Limb (tissue), 2 donors: ENCODE data around the gene EVPLL.
"Not testable (repeated sequence)": the region's sequence is repeated elsewhere in the genome, so short reads cannot be mapped to it uniquely, and the experiment has no call there.

Source experiments
- DNase-seq, 2 donors: peaks; one replicate each; pipeline ENCODE4 v3.0.0-alpha.2; 2016; ENCODE audit errors: extremely low spot score in 2 of 2

Gene EVPLL

DNA sequence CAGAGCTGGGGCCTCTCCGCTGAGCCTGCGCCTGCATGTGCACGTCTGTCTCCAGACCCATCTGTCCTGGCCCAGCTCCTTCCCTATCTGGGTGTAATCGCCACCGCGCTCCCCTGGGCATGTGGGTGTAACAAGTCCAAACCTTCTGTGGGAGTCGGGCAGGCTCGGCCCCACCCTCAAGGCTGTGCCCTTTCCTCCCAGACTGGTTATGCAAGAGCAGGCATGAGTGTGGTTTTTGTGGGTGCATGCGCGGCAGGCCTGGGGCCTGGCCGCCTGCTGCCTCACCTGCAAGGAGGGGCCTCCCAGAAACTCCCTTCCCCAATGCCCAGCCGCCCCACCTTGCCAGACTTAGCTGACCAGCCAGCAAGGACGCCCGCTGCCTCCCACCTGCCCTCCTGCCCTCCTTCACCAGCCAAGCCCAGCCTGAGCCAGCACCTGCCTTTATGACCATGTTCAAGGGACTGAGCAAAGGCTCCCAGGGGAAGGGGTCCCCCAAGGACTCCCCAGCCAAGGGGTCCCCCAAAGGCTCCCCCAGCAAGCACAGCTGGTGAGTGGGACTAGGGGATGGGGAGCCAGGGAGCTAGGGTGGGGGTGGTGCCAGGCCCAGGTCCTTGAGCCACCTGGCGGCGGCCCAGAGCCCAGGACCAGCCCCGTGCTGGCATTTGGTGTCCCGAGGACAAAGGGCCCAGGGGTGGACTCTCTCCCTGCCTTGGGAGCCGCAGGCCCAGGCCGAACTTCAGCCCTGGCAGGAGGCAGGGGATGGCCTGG is at the start of gene EVPLL:
Gene EVPLL (plus strand): TSS at position 342 of the 768 bp plus-strand sequence. CDS start 3,160 bp downstream, outside the sequence.
- no peak for DNase-seq

DNA sequence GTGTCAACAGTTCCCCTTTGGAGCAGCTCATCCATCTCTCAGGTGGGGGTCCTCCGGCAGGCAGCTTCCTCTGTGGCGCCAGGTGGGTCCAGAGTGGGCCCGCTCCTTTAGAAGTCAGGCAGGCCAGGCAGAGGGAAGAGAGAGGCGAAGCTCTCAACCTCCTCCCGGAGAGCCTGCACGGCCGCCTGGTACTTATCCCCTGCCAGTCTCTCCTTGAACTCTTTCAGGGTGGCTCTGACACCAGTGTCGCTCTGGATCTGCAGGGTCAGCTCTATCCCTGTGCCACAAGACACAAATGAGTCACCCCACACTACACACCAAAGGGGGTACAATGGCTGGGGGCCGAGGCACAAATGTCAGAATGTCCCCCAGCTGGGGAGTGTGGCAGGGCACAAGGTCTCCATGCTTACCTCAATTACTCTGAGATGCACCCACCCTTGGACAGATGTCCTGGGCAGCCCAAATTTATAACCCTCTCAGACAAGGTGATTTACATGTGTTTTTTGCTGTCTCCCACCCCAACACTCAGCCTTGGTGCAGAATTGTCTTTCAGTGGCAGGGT is 48.9 kb upstream of the EVPLL start:
- DNase-seq, result no peak

DNA sequence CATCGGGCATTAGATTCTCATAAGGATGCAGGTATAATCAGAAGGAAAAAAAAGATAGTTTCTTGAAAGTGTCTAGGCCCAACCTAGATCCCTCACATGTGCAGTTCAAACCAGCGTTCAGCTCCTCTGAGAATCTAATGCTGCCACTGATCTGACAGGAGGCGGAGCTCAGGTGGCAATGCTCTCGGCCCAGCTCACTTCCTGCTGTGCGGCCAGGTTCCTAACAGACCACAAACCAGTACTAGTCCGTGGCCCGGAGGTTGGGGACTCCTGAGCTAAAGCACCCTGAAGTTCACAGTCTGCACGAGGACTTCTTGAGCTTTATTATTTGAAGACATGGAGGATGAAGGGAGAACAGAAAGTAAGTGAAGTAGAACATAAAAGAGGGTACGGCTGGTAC is 45.7 kb upstream of the EVPLL start:
- DNase-seq, result no peak

DNA sequence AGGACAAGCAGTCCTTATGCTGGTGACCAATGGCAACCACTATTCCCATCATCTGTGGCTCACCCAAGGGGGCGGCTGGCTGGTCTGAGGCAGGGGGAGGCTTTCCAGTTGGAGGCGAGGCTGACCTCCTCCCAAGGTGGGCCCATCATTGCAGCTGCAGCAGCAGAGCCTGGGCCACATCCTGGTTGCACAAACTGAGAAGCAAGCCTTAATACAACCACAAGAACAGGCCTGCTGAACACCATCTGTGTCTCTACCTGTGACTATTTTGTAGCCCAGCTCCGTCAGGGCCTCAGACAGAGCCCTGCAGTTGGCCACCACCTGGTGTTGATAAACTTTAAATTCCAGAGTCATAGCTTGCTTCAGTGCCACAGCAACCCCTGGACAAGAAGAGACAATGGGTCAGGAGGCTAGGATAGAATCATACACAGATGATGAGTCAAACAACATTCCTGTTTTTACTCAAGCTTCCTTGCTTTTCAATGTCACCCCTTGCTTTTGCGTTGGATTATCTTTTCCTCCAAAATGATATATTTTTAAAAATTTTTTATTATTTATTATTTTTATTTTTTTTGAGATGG is 44.6 kb upstream of the EVPLL start:
- no peak for DNase-seq

DNA sequence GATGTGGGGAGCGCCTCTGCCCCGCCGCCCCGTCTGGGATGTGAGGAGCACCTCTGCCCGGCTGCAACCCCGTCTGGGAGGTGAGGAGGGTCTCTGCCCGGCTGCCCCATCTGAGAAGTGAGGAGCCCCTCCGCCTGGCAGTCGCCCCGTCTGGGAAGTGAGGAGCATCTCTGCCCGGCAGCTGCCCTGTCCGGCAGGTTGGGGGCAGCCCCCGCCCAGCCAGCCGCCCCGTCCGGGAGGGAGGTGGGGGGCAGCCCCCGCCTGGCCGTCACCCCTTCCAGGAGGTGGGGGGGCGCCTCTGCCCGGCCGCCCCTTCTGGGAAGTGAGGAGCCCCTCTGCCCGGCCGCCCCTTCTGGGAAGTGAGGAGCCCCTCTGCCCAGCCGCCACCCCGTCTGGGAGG is 39.4 kb upstream of the EVPLL start:
- DNase-seq, result not testable (repeated sequence)

DNA sequence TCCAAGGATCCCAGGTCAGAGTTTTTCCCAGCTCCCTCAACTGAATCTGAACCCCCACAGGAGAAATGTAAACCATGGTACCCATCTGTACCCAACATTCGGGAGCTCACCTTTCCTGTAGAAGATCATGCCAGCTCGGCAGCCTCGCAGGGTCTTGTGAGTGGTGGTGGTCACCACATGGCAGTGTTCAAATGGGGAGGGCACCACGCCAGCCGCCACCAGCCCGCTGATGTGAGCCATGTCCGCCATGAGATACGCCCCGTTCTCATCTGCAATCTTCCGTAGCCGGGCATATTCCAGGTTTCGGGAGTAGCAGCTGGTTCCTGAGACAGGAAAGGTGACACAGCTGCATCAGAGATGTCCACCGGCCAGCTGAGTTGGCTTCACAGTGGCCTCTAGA is 37.6 kb upstream of the EVPLL start:
- no peak for DNase-seq

DNA sequence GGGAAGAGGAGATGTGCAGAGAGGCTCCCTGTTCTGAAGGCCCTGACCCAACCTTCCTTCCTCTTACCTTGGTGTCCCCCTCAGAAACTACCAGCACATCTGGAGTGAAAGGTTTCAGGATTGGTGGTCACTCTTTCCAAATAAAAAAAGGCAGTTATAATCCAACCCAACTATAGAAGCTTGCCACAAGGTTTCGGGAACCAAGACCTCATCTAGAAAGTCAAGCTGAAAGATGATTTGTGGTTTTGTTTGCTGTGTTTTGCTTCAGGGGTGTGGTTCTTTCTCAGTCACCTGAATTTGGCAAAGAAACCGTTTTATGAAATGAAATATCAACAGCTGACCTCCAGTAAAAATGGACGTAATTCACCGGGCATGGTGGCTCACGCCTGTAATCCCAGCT is 33.6 kb upstream of the EVPLL start:
- no peak for DNase-seq

DNA sequence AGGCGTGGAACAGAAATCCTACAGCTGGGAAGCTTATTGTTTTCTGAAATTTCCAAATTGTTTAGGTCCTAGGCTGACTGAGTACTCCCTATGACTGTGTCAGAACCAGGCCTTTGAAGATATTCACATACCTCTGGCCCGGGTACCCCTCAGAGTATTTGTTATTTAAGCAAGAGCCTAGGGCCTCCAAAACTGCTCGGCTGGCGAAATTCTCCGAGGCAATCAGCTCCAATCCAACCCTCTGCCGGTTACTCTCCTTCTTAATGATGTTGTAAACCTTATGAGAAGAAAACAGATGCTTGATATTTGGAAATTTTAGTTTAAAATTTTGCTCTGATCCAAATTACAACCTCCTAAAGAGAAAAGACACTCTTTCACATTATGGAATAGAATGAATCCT is 24.0 kb upstream of the EVPLL start:
- no peak for DNase-seq

DNA sequence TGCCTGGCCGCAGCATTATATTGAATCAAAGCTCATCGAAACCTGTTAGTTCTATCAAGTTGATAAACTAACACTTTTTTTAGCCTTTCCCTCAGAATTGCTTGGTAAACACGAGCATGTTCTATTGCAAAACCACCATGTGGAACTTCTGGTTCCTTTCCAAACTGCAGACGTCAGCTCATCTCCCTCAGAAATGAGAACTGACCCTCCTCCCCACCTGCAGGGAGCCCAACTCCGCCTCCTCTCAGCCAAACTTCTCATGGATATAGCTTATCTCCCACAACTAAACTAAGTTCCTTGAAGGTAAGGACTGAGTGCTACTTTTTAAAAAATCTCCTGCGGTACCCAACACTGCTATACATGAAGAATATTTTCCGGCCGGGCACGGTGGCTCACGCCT is 21.0 kb upstream of the EVPLL start:
- DNase-seq, result no peak

DNA sequence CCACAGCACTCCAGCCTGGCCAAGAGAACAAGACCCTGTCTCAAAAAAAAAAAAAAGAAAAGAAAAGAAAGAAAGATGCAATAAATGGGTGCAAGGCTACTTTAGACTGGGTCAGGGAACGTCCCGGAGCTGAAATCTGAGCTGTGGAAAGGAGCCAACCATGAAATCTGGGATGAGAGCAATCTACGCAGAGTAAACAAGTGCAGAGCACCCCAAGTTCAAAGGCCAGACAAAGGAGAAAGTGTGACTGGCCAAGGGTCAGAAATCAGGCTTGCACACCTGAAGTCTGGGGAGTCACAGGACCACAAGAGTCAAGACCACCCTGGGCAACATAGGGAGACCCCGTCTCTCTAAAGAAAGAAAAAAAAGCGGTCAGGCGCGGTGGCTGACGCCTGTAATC is 17.1 kb upstream of the EVPLL start:
- no peak for DNase-seq

DNA sequence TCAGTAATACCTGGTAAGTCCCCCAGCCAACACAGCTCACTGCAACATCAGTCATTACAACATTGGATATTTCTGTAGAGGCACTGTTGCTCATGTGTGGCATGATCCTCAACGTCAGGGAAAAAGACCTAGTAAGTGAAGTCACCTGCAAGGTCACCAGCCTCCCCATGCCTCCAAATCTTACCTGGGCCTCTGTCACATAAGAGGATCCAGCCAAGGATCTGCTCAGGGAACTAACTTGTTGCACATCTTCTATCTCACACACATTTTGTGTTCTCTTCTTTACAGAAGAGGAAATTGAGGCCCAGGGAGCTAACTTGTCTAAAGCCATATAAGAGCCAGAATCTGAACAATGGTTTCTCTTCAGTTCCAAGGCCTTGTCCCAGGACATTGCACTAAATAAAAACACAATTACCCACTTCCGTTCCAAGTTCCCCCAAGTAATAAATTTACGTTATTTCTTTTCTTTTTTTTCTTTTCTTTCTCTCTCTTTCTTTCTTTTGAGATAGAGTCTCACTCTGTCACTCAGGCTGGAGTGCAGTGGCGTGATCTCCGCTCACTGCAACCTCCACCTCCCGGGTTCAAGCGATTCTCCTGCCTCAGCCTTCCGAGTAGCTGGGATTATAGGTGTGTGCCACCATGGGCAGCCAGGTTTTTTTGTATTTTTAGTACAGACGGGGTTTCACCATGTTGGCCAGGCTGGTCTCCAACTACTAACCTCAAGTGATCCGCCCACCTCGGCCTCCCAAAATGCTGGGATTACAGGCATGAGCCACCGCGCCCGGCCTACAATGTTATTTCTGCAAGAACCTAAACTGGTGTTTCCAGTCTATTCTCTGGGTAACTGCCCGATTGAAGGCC is 15.5 kb upstream of the EVPLL start:
- no peak for DNase-seq

DNA sequence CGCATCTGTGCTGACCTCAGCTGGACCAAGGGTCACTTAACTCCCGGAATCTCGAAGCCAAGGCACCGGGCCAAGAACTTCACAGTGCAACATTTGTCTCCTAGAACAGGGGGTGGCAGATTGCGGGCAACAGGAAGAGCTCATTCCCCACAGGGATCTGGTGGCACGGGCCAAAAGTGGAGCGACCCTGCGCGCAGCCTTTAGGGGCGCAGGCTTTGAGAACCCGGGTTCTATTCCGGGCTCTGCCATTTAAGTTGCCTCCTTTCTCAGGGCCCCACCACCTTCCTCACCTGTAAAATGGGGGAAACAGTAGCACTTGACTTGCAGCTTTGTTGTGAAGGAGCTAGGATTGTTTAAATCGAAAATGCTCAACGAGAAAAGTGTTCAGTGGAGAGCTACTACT is 14.9 kb upstream of the EVPLL start:
- peak in 1 of 2 donors; percentile 43 for DNase-seq

DNA sequence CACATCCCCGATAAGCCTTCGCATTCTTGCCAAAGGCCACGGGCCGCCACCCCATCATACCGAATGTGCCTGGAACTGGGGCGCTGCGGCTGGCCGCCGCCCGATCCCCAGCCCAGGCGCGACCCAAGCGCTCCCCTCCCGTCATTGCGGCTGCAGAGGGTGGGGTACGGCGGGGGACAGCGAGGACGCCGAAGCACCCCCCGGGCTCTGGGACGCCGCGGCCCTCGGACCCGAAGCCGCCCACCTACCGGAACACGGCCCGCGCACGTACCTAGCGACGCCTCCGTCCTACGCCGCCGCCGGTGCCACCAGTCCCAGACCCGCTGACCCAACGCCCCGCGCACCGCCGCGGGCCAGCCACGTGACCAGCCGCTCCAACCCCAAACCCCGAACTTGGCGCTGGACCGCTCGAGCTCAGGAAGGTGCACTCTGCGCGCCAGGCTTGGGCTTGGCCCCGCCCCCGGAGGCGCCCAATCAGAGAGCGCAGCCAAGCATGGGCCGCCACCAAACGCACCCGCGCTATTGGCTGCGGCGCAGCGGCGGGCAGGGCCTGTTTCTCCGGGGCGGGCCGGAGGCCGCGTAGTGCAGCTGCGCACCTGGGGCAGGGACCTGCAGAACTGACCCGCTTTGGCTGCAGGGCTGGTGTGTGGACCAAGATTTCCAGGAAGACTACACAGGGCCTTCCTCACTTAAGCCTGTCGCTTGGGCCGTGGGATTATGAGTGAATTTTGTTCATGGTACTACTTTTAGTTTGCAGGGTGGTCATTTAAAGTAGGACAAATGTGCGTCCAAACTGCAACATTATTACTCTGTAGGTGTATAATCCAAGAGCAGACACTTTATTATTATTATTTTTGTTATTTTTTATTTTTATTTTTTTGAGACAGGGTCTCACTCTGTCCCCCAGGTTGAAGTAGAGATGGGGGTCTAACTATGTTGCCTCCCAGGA is 14.2 kb upstream of the EVPLL start, which contains the start of gene SHMT1:
Gene SHMT1 (minus strand): TSS at position 450 of the 949 bp plus-strand sequence. CDS start 7,569 bp downstream, outside the sequence.
- DNase-seq, result peak; percentile 92 to 93

DNA sequence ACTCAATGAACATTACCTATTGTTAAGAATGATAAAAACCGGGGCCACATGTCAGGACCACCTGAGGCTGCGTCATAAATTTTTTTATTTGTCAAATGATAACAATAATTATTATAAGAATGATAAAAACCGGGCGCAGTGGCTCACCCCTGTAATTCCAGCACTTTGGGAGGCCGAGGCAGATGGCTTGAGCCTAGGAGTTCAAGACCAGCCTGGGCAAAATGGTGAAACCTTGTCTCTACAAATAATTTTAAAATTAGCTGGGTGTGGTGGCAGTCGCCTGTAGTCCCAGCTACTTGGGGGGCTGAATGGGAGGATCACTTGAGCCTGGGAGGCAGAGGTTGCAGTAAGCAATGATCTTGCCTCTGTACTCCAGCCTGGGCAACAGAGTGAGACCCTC is 13.4 kb upstream of the EVPLL start:
- no peak for DNase-seq

DNA sequence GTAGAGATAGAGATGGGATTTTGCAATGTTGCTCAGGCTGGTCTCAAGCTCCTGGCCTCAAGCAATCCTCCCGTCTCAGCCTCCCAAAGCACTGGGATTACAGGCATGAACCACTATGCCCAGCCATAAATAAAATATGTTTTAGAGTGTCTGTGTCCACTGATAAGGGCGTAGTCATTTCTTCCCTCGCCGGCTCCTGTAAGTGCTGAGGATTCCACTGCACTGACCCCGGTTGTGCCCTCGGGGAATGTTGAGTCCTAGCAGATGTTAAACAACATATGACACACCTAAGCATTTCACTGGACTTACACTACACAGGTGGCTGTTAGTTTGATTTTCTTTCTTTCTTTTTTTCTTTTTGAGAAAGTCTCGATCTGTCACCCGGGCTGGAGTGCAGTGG is 8.6 kb upstream of the EVPLL start:
- DNase-seq, result no peak

DNA sequence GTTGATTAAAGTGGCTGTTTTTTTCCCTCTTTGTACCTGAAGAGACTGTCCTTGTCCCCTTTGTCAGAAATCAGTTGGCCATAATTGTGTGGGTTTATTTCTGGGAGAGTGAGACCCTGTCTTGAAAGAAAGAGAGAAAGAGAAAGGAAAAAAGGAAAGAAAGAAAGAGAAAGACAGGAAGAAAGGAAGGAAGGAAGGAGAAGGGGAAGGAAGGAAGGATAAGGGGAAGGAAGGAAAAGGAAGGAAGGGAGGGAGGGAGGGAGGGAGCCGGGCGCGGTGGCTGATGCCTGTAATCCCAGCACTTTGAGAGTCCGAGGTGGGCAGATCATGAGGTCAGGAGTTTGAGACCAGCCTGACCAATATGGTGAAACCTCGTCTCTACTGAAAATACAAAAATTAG is 6.8 kb upstream of the EVPLL start:
- DNase-seq, result no peak

DNA sequence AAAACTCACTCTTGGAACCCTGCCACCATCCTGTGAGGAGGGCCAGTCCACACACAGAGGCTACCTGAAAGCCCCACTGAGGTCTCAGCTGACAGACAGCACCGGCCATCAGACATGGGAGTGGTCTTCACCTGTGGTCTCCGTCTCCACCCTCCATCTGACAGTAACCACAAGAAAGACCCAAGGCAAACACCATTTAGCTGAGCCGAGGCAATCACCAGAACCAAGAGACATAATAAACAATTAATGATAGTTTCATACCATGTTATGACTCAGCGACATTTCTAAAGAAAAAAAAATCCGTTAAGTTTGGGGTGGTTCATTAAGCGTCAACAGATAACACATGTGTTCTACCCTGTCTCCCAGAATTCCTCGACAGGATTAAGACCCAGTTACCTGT is 6.1 kb upstream of the EVPLL start:
- no peak for DNase-seq

DNA sequence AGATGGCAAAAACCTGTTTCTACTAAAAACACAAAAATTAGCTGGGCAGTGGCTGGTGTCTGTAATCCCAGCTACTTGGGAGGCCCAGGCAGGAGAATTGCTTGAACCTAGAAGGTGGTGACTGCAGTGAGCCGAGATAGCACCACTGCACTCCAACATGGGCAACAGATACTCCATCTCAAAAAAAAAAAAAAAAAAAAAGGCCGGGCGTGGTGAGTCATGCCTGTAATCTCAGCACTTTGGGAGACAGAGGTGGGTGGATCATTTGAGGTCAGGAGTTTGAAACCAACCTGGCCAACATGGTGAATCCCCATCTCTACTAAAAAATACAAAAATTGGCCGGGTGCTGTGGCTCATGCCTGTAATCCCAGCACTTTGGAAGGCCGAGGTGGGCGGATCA is 4.4 kb upstream of the EVPLL start:
- DNase-seq, result not testable (repeated sequence)

DNA sequence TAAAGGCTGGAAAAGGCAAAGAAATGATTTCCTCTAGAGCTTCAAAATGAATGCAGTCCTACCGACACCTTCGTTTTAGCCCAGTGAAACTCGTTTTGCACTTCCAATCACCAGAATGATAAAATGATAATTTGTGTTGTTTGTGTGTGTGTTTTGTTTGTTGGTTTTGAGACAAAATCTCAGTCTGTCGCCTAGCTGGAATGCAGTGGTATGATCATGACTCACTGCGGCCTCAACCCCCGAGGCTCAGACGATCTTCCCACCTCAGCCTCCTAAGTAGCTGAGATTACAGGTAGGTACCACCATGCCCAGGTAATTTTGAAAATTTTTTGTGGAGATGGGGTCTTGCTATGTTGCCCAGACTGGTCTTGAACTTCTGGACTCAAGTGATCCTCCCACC is 3.4 kb upstream of the EVPLL start:
- DNase-seq, result no peak

DNA sequence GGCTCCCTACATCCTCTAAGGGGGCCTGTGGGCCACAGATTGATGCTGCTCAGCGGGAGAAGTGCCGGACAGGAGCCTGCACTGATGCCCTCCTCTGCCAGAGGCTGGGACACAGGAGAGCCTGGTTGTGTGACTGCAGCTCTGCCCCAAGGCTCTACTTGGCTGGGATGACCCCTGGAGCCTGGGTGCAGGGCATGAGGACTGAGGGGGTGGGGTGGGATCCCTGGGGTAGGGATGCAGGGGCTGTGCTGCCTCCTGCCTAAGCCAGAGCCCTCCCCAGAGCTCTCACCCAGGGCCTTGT is 577 bp downstream of the EVPLL start:
- no peak for DNase-seq

DNA sequence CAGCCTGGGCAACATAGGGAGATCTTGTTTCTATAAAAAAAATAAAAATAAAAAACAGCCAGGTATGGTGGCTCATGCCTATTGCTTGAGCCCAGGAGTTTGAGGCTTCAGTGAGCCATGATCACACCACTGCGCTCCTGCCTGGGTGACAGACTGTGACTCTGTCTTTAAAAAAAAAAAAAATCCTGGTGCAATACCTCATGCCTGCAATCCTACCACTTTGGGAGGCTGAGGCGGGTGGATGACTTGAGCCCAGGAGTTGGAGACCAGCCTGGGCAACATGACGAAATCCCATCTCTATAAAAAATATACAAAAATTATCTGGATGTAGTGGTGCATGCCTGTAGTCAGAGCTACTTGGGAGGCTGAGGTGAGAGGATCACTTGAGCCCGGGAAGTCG is 1.0 kb downstream of the EVPLL start:
- DNase-seq, result not testable (repeated sequence)
